GM12801 (cell line): ENCODE data around the gene SLC43A2.

Experiments
- TF ChIP-seq, protein P1 (sequence below): IDR thresholded peaks from one replicate; pipeline ENCODE4 v1.5.1; 2011; ENCODE audit warnings: control low read depth; ENCODE audit not compliant: insufficient read length; ENCODE audit errors: extremely low read depth

The SLC43A2 gene

GRCh38 chr17:1590029-1590746 lies 38.4 kb downstream of the SLC43A2 start:
- TF ChIP-seq, protein P1, sequence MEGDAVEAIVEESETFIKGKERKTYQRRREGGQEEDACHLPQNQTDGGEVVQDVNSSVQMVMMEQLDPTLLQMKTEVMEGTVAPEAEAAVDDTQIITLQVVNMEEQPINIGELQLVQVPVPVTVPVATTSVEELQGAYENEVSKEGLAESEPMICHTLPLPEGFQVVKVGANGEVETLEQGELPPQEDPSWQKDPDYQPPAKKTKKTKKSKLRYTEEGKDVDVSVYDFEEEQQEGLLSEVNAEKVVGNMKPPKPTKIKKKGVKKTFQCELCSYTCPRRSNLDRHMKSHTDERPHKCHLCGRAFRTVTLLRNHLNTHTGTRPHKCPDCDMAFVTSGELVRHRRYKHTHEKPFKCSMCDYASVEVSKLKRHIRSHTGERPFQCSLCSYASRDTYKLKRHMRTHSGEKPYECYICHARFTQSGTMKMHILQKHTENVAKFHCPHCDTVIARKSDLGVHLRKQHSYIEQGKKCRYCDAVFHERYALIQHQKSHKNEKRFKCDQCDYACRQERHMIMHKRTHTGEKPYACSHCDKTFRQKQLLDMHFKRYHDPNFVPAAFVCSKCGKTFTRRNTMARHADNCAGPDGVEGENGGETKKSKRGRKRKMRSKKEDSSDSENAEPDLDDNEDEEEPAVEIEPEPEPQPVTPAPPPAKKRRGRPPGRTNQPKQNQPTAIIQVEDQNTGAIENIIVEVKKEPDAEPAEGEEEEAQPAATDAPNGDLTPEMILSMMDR: no peak

DNA sequence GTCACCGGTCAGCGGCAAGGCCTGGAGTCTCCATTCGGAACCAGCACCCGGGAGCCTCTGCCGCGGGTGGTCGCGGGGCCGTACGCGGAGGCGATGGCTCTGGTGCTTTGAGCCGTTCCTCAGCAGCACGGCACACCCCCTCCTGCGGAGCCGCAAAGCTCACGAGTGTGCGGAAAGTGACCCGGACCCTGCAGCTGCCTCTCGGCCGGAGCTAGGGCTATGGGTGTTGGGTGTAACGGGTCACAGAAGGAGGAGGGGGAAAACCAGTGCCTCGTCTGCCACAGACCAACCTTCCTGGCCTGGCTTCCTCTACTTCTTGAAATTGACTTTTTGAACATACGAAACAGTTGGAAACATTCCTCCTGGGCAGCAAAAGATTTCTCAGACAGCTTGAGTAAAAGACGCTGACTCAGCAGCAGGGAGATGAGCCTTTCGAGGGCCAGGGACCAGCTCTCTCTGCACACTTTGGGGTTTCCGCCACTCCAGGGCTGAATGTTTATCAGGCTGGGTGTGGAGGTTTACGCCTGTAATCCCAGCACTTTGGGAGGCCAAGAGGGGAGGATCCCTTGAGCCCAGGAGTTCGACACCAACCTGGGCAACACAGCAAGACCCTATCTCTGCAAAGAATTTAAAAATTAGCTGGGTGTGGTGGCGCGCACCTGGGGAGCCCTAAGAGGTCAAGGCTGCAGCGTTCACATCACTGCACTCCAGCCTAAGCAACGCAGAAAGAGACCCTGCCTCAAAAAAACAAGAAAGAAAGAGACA lies 39.6 kb downstream of the SLC43A2 start:
- TF ChIP-seq, protein P1: no peak

- TF ChIP-seq, protein P1: no peak
These were observed 44.5 kb downstream of the SLC43A2 start for GRCh38 chr17:1584167-1584566.

DNA sequence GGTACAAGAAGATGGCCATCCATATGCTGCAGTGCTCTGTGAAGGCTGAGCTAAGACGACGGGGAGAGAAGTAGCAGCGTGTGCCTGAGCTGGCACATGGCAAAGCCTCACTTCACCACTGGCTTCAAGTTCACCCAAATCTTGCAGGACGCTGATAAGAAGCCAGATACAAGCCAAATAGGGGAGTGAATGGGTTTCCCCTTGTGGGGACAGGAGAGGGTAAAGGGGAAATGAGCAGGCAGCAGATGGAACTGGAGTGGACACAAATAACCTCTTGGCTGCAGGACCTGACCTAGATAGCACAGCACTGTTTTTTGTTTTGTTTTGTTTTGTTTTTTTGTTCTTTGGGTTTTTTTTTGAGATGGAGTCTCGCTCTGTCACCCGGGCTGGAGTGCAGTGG lies 45.1 kb downstream of the SLC43A2 start:
- TF ChIP-seq, protein P1: no peak

- TF ChIP-seq, protein P1: no peak
These were observed 46.3 kb downstream of the SLC43A2 start for GRCh38 chr17:1582374-1582773.

- TF ChIP-seq, protein P1: no peak
These were observed 47.5 kb downstream of the SLC43A2 start for GRCh38 chr17:1580979-1581676.

GRCh38 chr17:1578029-1578428 lies 50.6 kb downstream of the SLC43A2 start:
- TF ChIP-seq, protein P1: no peak
